GM12892 (cell line): ENCODE data around the gene CAB39L.

Experiments used
- POLR2A ChIP-seq: IDR thresholded peaks from 2 replicates; pipeline ENCODE4 v1.6.1; 2011; ENCODE audit warnings: low read depth, low read length, control low read depth
- POLR2AphosphoS5 ChIP-seq: IDR thresholded peaks from 2 replicates; pipeline ENCODE4 v1.6.1; 2011; ENCODE audit warnings: low read depth, low read length, control low read depth
- TAF1 ChIP-seq: IDR thresholded peaks from 2 replicates; pipeline ENCODE4 v1.6.1; 2011; ENCODE audit warnings: low read depth, mild to moderate bottlenecking, control low read depth, low read length, borderline replicate concordance

GRCh38 chr13:49371943-49372613 is 71.8 kb downstream of the CAB39L start:
- TF ChIP-seq POLR2A, result no peak
- no peak for TF ChIP-seq POLR2AphosphoS5
- no peak for TF ChIP-seq TAF1
